WERI-Rb-1 (cell line): Measurements from ENCODE around the gene PTH1R.

Source experiments
- DNase-seq: peaks from one replicate; pipeline ENCODE4 v3.0.0-alpha.2; 2020
- H3K27ac ChIP-seq: fragments of 250-450 bp; sonication (Bioruptor Pico); 2 replicates; pipeline ENCODE4 v1.5.1; 2020; ENCODE audit warnings: mild to moderate bottlenecking, moderate library complexity
- H3K27me3 ChIP-seq: fragments of 250-450 bp; sonication (Bioruptor Pico); 2 replicates; pipeline ENCODE4 v1.5.1; 2021; ENCODE audit warnings: mild to moderate bottlenecking, low read depth, moderate library complexity; ENCODE audit not compliant: insufficient read depth, severe bottlenecking
- H3K36me3 ChIP-seq: fragments of 250-450 bp; sonication (Bioruptor Pico); 2 replicates; pipeline ENCODE4 v1.5.1; 2020; ENCODE audit warnings: mild to moderate bottlenecking, moderate library complexity
- H3K4me3 ChIP-seq: 2 replicates; pipeline ENCODE4 v1.5.1; 2011; ENCODE audit warnings: low read depth, mild to moderate bottlenecking, control low read depth, low read length
- H3K9me3 ChIP-seq: fragments of 250-450 bp; sonication (Bioruptor Pico); 2 replicates; pipeline ENCODE4 v1.5.1; 2021; ENCODE audit warnings: mild to moderate bottlenecking, moderate library complexity; ENCODE audit not compliant: severe bottlenecking
- TF ChIP-seq, protein P1 (sequence below): IDR thresholded peaks from 2 replicates; pipeline ENCODE4 v1.5.1; 2011; ENCODE audit warnings: low read depth, mild to moderate bottlenecking, control low read depth, inconsistent platforms, low read length

The PTH1R gene

DNA sequence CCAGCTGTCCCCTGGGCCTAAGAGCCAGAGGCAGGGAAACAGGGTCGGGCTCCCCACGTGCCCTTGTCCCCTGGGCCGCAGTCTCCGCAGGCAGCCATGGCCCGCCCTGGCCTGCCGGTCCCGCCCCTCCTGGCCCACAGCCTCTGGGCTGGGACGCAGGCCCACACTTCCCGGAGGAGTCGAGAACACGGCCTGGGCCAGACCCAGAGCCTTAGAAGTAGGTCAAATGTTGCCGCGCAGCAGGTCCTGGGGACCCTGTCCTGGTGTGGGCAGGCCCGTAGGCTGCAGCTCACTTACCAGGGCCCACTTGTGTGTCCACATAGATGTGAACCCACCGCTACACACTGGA, 10.0 kb upstream of the PTH1R start:
- TF ChIP-seq, protein P1, sequence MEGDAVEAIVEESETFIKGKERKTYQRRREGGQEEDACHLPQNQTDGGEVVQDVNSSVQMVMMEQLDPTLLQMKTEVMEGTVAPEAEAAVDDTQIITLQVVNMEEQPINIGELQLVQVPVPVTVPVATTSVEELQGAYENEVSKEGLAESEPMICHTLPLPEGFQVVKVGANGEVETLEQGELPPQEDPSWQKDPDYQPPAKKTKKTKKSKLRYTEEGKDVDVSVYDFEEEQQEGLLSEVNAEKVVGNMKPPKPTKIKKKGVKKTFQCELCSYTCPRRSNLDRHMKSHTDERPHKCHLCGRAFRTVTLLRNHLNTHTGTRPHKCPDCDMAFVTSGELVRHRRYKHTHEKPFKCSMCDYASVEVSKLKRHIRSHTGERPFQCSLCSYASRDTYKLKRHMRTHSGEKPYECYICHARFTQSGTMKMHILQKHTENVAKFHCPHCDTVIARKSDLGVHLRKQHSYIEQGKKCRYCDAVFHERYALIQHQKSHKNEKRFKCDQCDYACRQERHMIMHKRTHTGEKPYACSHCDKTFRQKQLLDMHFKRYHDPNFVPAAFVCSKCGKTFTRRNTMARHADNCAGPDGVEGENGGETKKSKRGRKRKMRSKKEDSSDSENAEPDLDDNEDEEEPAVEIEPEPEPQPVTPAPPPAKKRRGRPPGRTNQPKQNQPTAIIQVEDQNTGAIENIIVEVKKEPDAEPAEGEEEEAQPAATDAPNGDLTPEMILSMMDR, result no peak
- no peaks in the 10 kb centered on the region for H3K36me3 ChIP-seq
- no peak for DNase-seq
- H3K9me3 ChIP-seq, result no peaks in the 10 kb centered on the region
- no peaks in the 10 kb centered on the region for H3K27me3 ChIP-seq
- no peak overlapping the region for H3K27ac ChIP-seq
- H3K4me3 ChIP-seq, result no peak overlapping the region

DNA sequence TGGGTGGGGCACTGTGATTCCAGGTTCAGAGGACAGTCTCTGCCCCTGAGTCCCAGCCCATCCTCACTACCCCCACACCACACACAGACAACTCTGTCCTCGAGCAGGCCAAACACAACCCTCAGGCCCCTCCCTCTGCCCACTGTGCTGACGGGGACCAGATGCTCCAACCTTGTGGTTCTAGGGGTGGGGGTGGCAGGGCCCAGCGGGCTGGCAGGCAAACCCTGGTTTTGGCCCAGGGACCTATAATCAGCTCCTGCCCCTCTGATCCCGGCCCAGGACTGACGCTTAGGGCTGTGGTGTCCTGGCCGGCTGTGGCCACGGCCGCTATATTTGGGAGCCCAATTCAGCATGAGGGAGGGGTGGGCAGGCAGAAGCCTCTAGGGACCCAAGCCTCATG, 9.2 kb upstream of the PTH1R start:
- DNase-seq, result no peak
- Histone ChIP-seq H3K36me3 (no peaks in the 10 kb centered on the region), H3K27ac (no peak overlapping the region), H3K9me3 (no peaks in the 10 kb centered on the region), H3K4me3 (no peak overlapping the region), H3K27me3 (no peaks in the 10 kb centered on the region)
- TF ChIP-seq, protein P1, result no peak

DNA sequence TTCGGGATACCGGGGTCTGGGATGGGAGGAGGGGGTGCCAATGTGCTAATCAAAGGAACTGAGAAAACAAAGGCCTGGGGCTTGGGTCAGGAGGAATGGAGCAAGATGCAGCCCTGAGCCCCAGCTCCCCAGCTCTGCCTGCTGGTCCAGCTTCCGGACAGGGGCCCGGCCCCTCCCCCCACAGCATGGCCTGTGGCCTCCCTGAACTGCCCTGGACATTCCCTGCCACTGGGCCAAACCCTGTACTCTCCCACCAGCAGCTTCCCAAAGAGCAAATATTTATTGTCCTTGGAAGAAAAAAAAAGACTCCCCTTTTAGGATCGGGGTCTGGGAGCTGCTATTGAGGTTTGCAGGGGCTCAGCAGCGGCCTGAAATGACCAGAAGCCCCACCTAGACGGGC, 8.6 kb upstream of the PTH1R start:
- DNase-seq, result no peak
- no peaks in the 10 kb centered on the region for H3K9me3 ChIP-seq

DNA sequence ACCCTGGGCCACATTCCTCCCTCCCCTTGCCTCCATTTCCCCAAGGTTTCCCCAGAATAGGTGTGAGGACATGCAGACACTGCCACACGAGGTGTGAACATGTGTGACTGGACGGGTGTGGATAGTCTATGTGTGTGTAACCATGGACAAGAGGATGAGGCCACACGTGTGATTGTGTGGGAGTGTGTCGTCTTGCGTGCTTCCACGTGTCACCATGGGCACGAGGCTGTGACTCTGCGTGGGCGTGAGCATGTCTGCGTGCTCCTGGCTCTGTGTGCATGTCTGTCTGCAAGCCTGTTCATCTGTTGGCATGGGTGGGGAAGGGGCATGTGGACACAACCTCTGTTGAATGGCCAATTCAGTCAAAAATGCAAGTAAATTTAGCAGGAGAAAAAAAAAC, 8.1 kb upstream of the PTH1R start:
- Histone ChIP-seq H3K27ac (no peak overlapping the region), H3K36me3 (no peaks in the 10 kb centered on the region), H3K4me3 (no peak overlapping the region), H3K9me3 (no peaks in the 10 kb centered on the region), H3K27me3 (no peaks in the 10 kb centered on the region)
- DNase-seq, result no peak
- TF ChIP-seq, protein P1, result no peak

More for the DNA sequence above, 8.6 kb upstream of the PTH1R start:
- Histone ChIP-seq H3K36me3 (no peaks in the 10 kb centered on the region), H3K27me3 (no peaks in the 10 kb centered on the region), H3K27ac (no peak overlapping the region), H3K4me3 (no peak overlapping the region)
- TF ChIP-seq, protein P1, result no peak

DNA sequence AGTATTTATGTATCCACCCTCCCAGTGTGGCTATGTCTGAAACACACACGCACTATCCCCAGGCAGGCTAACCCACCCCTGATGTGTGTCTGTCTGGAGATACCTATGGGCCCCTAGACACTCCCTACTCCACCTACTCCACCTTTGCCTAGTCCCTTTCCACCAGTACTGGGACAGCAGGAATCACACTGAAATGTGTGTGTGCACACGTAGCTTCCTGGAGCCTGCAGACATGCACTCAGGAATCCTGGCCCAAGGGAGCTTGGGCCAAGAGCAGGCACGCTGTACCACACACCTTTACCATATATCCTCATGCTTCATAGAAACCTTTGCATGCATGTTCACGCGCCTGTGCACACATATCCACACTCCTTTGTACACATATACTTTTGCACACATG, 6.9 kb upstream of the PTH1R start:
- no peaks in the 10 kb centered on the region for H3K36me3 ChIP-seq
- no peaks in the 10 kb centered on the region for H3K27me3 ChIP-seq
- no peaks in the 10 kb centered on the region for H3K9me3 ChIP-seq
- no peak for DNase-seq
- TF ChIP-seq, protein P1, result no peak
- no peak overlapping the region for H3K4me3 ChIP-seq
- H3K27ac ChIP-seq, result no peak overlapping the region

DNA sequence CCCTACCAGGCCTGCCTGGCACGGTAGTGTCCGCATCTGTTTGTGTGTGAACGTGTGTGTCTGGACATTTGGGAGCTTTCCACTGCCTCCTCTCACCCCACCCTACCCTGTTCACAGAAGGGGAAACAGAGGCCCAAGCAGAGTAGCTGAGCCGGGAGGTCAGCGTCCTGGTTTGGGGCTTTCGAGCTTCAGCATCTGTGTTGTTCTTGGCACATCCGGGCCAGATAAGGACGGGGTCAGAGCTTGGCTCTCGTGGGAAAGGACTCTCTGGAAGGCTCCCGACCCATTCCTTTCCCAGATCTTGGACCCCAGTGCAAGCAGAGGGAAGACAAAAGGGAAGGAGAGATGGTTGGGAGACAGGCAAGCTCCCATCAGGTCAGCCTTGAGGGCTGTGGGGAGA, 6.3 kb upstream of the PTH1R start:
- Histone ChIP-seq H3K9me3 (no peaks in the 10 kb centered on the region), H3K36me3 (no peaks in the 10 kb centered on the region), H3K27ac (no peak overlapping the region), H3K27me3 (no peaks in the 10 kb centered on the region), H3K4me3 (no peak overlapping the region)
- no peak for DNase-seq
- TF ChIP-seq, protein P1, result no peak
